ENCODE data around the gene KIF4A.

DNA sequence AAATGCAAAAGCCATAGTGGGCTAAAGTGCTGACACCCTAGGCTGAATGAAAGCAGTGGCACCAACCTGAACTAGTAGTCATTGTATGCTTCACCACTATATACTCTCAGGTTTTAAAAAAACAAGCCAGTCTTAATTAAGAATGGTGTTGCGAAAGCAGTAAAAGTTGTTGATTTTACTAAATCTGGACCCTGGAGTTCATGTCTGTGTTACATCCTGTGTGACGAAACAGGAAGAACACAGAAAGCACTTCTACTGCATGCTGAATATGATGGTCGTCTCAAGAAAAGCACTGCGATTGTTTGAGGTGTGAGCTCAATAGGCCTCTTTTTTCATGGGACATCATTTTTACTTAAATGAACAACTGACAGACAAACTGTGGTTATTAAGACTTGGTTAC is 109.0 kb downstream of the KIF4A start:
- no peak for TF ChIP-seq CTCF (IDR thresholded peaks at IDR 0.05)
- no peak for TF ChIP-seq POLR2A (IDR thresholded peaks at IDR 0.05)
